GM18861 (cell line): Measurements from ENCODE around the gene SYT7.

Source experiments
- ATAC-seq: cut with Tn5 transposase; IDR thresholded peaks from one replicate; pipeline ENCODE4 v1.9.1; 2021; ENCODE audit not compliant: unreplicated experiment

Gene SYT7

GRCh38 chr11:61586792-61587430 is 6.0 kb upstream of the SYT7 start:
- ATAC-seq, result no peak

- no peak for ATAC-seq
These were observed 4.2 kb upstream of the SYT7 start for GRCh38 chr11:61585115-61585514.

GRCh38 chr11:61581931-61582330 is 1.1 kb upstream of the SYT7 start:
- no peak for ATAC-seq

GRCh38 chr11:61580271-61580888 is 496 bp downstream of the SYT7 start:
- ATAC-seq, result no peak

GRCh38 chr11:61579676-61580270 is 1.1 kb downstream of the SYT7 start:
- no peak for ATAC-seq

GRCh38 chr11:61578819-61579675 is 1.8 kb downstream of the SYT7 start:
- no peak for ATAC-seq

GRCh38 chr11:61577383-61578118 is 3.3 kb downstream of the SYT7 start:
- ATAC-seq, result no peak

GRCh38 chr11:61575886-61576861 is 4.7 kb downstream of the SYT7 start:
- no peak for ATAC-seq

GRCh38 chr11:61574611-61575010 is 6.3 kb downstream of the SYT7 start:
- ATAC-seq, result no peak

- no peak for ATAC-seq
These were observed 8.0 kb downstream of the SYT7 start for GRCh38 chr11:61572913-61573312.

GRCh38 chr11:61571869-61572268 is 9.0 kb downstream of the SYT7 start:
- ATAC-seq, result no peak

- no peak for ATAC-seq
These were observed 9.5 kb downstream of the SYT7 start for GRCh38 chr11:61571337-61571736.

GRCh38 chr11:61569701-61570100 is 11.2 kb downstream of the SYT7 start:
- no peak for ATAC-seq

- ATAC-seq, result no peak
These were observed 11.9 kb downstream of the SYT7 start for GRCh38 chr11:61569018-61569417.

GRCh38 chr11:61567286-61568061 is 13.4 kb downstream of the SYT7 start:
- ATAC-seq, result no peak

GRCh38 chr11:61564936-61565696 is 15.8 kb downstream of the SYT7 start:
- no peak for ATAC-seq

- ATAC-seq, result no peak
These were observed 20.1 kb downstream of the SYT7 start for GRCh38 chr11:61560751-61561150.

- no peak for ATAC-seq
These were observed 24.3 kb downstream of the SYT7 start for GRCh38 chr11:61556621-61557020.
